Omental fat pad (tissue), 4 donors: ENCODE results near the gene CAMK2D. TPM values are rescaled to one million over a fixed set of nuclear protein-coding genes. Genes with fewer than 3 reads are reported as not detected.

Experiments used
- ATAC-seq: fragments of 150-250 bp; one replicate; pipeline ENCODE4 v1.9.1; 2016; ENCODE audit warnings: mild to moderate bottlenecking, moderate library complexity; ENCODE audit not compliant: low FRiP score
- DNase-seq: peaks from one replicate; pipeline ENCODE4 v3.0.0-alpha.2; 2019; ENCODE audit warnings: low spot score
- CTCF ChIP-seq, 3 donors: fragments of 450-650 bp; IDR thresholded peaks; one replicate each; pipeline ENCODE4 v1.5.1; 2016 to 2017; ENCODE audit warnings: antibody characterized with exemption in 3 of 3, mild to moderate bottlenecking in 3 of 3, moderate library complexity in 2 of 3
- total RNA-seq, 4 donors: library from RNA; depleted of rRNA; stranded (reverse); fragments of >200 nt; gene quantifications; one replicate each; pipeline ENCODE4 v1.1.0, GENCODE V29; 2016

Gene CAMK2D
- total RNA-seq, 4 donors from 2014 or later, result 78.7 to 86.1 (median 83.2) TPM

DNA sequence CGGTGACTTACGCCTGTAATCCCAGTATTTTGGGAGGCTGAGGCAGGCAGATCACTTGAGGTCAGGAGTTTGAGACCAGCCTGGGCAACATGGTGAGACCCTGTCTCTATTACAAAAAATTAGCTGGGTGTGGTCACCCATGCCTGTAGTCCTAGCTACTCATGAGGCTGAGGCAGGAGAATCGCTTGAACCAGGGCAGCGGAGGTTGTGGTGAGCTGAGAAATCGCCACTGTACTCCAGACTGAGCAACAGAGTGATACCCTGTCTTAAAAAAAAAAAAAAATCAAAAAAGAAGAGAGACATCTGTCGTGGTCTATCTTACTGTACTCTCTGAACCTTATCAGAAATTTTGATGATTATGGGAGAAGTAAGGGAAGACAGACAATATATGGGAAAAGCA lies 144.3 kb downstream of the CAMK2D start:
- no peak for TF ChIP-seq CTCF (IDR thresholded peaks at IDR 0.05)
- DNase-seq, result no peak
- ATAC-seq, result no peak

DNA sequence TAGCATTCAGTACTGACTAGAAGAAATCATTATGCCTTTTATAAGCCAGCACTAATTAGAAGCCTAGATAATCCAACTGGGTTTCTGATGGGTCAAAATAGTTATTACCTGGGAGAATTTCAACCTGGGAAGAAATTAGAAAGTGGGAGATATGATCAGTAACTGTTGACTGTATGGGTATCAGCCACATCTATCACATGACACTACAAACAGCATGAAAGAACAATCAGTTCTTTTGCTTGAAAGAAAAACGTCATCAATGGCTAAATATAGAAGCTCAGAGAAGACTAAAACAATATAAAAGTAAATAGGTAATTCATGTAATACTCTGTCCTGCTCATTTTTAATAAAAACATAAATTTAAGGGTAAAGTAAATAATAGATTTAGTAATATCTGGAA lies 145.1 kb downstream of the CAMK2D start:
- DNase-seq, result no peak
- ATAC-seq, result no peak
- TF ChIP-seq CTCF (IDR thresholded peaks at IDR 0.05), result no peak

DNA sequence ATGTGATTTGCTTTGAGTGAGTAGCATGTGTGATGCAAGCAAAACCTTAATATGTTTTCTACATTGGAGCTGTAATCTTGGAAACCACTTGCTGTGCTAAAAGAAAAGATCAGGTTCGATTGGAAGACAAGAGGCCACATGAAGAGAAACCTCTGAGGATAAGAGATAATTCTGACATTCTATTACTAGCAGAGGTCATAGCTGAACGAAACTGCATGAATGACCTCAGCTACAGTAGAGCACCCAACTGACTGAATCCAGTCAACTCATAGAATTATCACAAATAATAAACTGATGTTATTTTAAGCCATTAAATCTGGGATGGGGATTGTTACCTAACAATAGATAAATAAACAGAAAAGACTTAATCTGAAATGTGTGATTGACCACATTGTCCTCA lies 147.1 kb downstream of the CAMK2D start:
- DNase-seq (no peak), ATAC-seq (no peak)
- no peak for TF ChIP-seq CTCF (IDR thresholded peaks at IDR 0.05)

DNA sequence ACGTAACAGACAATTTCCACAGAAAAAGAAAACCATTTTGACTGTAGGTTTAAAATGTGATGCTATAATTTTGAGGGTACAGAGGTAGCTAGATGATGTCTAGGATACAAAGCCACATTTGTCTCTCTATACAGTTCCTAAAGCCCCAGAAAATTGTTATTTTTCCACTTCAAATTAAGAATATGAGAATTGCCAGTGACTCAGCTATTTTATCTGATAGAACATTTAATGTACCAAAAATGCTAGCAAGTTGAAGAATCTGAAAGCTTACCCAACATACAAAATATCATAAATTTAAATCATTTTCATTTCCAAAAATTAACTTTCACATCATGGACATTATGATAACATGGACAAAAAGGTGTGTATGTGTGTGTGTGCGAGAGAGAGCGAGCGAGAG lies 148.0 kb downstream of the CAMK2D start:
- DNase-seq (no peak), ATAC-seq (no peak)
- TF ChIP-seq CTCF (IDR thresholded peaks at IDR 0.05), result no peak

DNA sequence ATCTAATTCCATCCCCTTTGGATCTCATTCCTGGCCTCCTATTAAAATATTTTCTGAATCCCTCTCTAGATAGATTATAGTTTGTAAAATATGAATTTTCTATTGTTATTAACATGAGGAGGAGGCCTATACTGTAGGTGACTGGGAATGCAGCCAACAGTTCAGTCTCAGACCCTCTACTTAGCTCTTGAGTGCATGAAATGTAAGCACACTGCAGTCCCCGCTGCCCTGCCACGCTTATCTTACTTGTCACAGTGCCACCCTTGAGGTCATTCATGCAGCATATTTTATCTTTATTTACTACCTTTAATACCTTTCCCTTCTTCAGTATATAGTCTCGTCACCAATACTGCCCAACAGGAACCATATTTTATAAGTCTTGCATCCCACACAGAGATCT lies 151.0 kb downstream of the CAMK2D start:
- DNase-seq (no peak), ATAC-seq (no peak)
- no peak for TF ChIP-seq CTCF (IDR thresholded peaks at IDR 0.05)

DNA sequence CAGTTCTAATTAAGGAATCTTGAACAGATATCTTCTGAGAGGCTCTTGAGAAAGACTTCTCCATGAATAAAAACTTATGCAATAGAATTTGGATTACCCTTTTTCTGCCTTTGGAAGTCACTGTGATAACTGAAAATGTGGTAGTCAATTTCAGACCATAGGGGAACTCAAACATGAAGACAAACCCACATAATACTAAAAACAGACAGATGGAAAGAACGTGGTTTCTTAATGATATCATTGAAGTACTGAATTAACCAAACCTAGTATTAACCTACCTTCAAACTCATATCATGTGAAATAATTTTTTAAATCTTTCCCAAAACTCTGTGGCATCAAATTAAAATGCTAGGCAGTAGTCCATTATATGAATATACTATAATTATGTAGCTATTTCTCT lies 153.5 kb downstream of the CAMK2D start:
- no peak for ATAC-seq
- no peak for DNase-seq
- no peak for TF ChIP-seq CTCF (IDR thresholded peaks at IDR 0.05)

- ATAC-seq, result no peak
- DNase-seq, result no peak
- TF ChIP-seq CTCF (IDR thresholded peaks at IDR 0.05), result no peak
Measured at GRCh38 chr4:113607147-113607720, 154.3 kb downstream of the CAMK2D start.
